Measurements from ENCODE around the gene DCAF15.

- TF ChIP-seq CTCF (conservative IDR thresholded peaks at IDR 0.05) (no peak), ZFX (IDR thresholded peaks at IDR 0.05) (no peak)
Measured at GRCh38 chr19:13923194-13923987, 28.9 kb upstream of the DCAF15 start.

Data from C4-2B (cell line).